22Rv1 (cell line): ENCODE data around the gene SNAP25.

Experiments
- ZFX ChIP-seq: fragments of 450-650 bp; IDR thresholded peaks from 2 replicates; pipeline ENCODE4 v1.6.1; 2017; ENCODE audit warnings: antibody characterized with exemption, borderline replicate concordance
- TF ChIP-seq, protein P1 (sequence below): fragments of 450-650 bp; IDR thresholded peaks from 2 replicates; pipeline ENCODE4 v1.5.1; 2017; ENCODE audit warnings: mild to moderate bottlenecking

DNA sequence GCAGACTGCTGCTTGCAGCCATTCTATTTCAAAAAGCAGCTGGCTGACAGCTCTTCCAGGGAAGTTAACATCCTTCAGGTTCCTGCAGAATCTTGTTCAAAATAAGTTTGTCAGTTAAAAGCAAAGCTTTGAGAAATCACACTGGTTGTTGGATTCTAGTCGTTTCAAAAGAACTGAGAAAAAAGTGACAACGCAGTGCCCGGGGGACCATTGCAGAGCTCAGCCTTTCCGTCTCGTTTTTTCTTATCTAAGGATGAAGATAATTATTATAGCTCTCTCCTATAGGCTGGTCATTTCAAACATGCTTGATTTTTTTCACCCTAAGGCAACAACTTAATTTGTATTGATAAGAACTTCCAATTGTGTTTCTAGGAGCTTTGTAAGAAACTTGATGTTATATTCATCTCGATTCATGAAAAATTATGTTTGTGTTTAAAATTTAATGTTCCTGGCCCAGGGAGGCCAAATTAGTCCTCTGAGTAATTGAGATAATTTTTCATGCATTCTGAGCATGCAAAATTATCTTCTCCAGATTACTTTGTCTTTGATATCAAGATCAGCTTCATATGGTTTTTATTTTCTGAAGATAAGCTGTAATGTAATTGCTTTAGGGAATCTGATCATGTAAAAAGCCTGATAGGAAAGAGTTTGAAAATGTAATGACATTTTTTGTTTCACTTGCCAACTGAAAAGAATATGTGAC lies 58.4 kb downstream of the SNAP25 start:
- TF ChIP-seq, protein P1, sequence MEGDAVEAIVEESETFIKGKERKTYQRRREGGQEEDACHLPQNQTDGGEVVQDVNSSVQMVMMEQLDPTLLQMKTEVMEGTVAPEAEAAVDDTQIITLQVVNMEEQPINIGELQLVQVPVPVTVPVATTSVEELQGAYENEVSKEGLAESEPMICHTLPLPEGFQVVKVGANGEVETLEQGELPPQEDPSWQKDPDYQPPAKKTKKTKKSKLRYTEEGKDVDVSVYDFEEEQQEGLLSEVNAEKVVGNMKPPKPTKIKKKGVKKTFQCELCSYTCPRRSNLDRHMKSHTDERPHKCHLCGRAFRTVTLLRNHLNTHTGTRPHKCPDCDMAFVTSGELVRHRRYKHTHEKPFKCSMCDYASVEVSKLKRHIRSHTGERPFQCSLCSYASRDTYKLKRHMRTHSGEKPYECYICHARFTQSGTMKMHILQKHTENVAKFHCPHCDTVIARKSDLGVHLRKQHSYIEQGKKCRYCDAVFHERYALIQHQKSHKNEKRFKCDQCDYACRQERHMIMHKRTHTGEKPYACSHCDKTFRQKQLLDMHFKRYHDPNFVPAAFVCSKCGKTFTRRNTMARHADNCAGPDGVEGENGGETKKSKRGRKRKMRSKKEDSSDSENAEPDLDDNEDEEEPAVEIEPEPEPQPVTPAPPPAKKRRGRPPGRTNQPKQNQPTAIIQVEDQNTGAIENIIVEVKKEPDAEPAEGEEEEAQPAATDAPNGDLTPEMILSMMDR: no peak
- no peak for TF ChIP-seq ZFX
